HG02943 (cell line): Measurements from ENCODE around the gene WWOX.

Experiments used
- ATAC-seq: cut with Tn5 transposase; IDR thresholded peaks from one replicate; pipeline ENCODE4 v1.9.1; 2021; ENCODE audit warnings: mild to moderate bottlenecking, low read depth, moderate library complexity; ENCODE audit not compliant: unreplicated experiment

The WWOX gene

DNA sequence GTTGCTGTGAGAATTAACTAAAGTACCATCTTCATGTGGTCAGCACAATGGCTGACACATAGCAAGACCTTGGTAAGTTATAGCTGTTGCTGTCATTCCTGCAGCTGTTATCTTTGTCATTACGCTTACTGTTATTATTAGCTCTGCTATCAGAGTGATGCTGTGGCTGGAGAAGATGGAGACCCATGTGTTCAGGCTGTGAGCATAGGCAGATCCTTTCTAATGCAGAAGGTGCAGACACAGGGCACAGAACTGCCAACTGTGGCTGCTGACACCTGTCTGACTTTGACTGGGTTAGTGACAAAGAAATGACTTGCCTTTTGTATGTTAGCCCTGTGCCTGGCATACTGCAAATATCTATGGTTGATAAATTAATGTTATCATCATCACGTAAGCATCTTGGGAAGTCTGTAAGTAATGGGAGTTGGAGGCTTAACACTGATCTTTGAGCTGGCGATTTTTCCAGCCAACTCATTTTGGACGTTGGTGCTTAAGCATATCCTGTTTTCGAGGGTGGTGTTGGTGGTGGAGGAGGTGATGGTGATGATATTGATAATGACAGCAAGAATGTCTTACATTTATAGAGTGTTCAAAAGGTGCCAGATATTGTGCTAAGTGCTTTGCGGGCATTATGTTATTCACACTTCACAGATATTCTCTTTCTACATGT lies 695.3 kb downstream of the WWOX start:
- no peak for ATAC-seq

DNA sequence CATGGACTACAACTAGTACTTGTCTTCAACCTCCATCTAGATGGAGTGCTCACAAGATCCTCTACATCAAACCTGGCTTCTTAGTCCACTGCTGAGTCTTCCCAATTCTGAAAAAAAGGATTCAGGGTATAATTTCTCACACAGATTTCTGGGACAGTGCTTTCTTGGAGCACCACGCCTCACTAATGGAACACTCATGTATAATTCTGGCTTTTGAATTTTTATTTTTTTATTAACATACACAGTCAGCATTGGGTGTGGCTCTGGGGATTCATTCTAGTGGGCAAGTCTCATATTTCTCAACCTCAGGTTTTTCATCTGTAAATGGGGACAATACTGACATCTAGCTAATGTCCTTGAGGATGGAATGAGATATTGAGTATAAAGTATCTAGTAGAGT lies 696.0 kb downstream of the WWOX start:
- no peak for ATAC-seq

DNA sequence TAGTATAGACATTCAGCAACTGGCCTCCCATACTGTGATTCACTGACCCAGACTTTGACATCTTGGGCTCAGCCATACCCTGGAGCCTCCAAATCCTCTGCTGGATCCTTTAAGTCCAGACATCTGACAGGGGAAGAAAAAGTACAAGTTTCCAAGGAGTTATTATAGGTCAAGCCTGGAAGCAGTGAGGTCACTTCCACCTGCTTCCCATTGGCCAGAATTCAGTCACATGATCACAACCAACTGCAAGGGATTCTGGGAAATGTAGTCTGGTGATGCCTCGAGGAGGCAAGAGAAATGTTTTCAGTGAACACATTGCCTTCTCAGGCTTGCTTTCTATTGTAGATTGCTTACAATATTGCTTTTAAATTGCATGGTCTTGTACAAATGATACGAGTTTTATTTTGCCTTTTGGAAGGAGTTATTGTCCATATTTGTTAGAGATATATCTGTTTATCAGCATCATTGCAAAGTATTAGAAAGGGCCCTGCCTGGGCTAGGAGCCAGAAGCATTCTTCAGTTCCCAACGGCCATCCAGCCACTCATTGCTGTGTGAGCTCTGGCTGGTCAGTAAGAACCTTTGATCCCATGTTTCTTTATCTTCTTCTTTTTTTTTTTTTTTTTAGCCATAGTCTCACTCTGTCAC lies 696.9 kb downstream of the WWOX start:
- ATAC-seq = no peak

DNA sequence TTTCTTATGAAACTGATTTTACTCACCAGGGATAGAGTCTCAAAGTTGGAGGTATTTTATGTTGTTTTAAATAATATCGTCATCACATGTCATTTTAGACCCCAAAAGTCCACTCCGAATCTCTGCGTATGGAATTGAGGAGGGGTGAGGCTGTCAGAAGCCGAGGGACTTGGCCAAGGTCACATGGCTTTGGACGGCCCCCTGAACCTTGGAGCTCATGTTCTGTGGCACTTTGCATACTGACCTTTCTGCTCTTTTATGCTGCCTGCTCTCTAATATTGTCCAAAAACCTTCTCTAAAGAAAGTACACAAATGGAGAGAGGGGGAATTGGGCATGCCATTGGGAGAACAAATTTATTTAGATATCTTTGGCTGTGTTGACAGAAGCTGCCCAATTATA lies 700.0 kb downstream of the WWOX start:
- ATAC-seq = no peak

DNA sequence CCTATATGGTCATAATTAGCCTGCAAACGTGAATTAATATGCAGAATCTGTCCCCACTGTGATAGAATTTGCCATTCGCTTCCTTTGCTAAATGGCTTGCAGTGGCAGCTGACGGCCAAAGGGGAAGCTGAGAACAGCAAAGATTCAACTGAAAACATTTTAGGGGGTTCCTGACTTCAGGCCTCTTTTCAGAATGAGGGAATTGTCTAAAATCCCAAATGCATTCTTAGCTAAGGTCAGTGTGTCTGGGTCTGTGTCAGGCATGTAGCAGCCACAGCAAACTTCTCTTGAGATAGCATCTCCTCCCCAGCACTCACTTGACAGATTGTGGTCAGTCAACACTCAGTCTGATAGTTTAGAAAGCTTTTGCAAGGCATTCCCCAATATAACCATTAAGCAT lies 701.1 kb downstream of the WWOX start:
- no peak for ATAC-seq

DNA sequence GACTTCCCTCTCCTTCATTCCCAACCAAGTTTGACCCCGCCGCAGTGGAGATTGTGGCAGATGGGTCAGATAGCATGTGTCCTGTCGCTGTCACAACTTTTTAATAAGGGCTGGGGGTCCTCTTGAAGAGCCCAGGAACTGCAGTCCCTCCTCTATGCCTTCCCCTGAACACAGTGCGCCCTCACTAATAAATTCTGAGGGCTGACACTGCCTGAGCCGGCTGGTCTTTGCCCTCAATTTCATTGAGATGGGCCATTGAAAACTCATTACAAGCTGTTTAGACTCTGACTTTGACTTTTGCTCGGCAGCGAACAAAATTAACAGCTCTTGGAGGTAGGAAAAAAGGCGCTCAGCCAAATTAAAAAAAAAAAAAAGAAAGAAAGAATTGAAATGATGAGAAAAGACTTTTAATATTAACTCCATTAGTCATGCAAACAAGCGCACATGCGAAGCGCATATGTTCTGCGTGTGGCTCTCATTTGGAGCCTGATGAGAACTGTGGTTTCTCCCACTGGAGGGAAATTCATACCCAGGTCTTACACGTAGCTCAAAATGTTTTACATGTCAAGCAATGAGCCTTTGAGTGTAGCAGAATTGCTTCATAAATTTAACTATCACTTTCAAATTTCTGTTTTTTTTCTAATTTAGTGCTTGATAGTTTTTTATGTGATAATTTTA lies 704.7 kb downstream of the WWOX start:
- ATAC-seq = no peak

DNA sequence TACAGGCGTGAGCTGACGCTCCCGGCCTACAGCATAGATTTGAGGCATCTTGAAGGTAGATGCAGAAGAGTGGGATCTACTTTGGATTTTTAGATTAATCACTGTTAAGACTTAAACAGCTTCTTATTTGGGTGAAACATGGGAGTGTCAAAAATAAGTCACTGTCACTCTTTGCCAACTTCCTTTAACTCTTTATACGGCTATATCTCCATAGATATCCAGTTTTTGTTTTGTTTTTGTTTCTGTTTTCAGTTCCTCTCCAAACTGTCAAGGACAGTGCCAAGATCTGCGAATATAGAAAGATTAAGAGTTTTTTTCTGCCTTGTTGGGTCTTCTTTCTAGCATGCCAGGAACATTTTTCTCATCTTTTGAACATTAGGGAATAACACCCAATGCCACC lies 706.1 kb downstream of the WWOX start:
- ATAC-seq = no peak

DNA sequence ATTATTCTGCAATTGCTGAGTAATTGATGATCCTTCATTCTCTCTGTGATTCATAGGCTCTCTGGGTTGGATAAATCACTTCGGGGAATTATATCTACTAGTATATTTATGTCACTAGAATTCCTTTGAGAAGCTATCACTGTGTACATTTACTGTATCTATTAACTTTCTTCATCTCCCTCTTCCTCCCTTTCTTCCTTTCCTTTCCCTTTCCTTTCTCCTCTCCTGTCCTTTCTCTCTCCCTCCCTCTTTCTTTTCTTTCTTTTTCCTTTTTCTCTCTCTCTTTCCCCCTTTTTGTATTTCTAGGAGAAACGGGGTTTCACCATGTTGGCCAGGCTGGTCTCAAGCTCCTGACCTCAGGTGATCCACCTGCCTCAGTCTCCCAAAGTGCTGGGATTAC lies 711.8 kb downstream of the WWOX start:
- no peak for ATAC-seq

DNA sequence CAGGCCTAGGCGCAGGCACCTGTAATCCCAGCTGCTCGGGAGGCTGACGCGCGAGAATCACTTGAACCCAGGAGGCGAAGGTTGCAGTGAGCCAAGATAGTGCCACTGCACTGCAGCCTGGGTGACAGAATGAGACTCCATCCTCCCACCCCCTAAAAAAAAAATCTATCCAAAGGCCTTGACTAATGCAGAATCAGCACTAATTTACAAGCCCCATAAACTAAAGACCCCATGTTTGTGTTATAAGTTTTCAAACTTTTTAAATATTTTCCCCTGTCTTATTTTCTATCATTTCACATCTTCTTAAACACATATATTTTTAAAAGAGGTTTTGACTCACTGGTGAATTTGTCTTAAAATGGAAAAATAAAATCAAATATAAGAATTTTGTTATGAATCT lies 713.1 kb downstream of the WWOX start:
- no peak for ATAC-seq

DNA sequence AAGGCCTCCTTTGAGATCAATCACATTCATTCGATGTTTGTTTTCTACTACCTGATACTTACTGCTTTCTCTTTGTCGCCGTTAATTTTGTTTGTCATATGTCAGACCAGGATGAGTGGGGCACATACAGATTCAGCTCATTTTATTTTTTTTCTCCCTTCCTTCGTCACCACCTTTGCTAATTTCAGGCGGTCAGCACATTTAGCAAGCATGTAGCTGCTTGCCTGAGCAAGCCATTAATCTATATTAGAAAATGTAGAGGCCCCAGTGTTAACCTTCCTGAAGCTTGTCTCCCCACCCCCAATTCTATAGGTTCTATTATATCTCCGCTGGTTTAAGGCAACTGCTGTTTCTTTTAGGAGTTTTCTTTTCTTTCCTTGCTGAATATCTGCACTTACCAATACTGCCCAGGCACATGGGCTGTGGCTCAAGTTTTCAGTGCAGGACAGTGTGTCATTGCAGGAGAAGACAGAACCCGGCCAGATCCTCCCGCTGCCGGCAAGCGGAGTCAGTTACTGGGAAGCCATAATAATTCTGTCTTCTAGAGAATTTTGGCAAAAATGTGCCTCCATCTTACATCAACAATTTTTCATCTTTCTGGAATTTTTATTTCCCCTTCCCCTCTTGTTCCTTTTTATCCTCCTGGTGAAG lies 714.3 kb downstream of the WWOX start:
- ATAC-seq = no peak

DNA sequence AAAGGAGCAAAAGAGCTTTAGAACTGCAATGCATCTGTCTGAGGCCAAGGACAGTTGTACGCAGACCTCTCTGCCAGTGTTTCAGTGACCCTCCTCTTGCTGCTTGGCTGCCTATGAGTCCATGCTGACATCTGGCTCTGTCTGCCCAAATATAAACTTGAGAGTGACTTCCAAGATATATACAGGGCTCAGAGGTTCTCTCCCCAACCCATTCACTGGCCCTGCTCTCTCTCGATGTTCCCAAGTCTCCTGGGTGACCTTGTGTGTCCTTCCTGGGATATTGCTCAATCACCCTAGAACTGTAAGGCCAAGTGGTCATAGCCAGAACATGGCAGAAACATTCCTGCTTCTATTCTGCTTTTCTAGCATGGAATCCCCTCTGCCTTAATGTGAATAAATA lies 716.3 kb downstream of the WWOX start:
- ATAC-seq = no peak

DNA sequence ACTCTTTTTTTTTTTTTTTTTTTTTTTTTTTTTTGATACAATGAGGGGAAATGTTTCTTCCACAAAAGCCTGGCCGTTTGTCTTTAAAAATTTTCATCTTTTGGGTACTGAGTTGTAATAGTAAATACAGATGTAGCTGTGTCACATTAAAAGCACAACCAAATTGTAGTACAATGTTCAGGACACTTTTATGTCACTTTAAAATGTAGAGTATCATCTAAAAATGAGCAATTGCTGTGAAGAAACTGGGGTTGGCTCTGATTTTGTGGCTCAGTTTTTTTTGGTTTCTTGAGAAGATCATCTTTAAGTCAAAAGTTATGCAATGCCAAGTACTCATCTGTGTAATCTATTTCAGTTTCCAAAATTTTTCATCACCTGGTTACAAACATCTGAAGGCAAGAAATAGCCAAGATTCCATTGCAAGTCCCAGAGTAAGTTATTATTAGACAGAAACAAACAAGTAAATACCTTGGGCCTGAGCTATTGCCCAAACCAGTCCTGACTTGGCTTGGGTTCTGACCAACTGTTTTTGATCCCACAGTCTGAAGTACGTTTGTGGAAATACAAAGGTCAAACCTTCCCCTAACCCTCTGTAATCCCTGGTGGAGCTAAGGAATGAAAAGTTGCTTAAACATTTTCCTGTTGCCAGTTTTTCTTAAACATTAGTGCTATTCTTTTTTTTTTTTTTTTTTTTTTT lies 717.2 kb downstream of the WWOX start:
- ATAC-seq = no peak

DNA sequence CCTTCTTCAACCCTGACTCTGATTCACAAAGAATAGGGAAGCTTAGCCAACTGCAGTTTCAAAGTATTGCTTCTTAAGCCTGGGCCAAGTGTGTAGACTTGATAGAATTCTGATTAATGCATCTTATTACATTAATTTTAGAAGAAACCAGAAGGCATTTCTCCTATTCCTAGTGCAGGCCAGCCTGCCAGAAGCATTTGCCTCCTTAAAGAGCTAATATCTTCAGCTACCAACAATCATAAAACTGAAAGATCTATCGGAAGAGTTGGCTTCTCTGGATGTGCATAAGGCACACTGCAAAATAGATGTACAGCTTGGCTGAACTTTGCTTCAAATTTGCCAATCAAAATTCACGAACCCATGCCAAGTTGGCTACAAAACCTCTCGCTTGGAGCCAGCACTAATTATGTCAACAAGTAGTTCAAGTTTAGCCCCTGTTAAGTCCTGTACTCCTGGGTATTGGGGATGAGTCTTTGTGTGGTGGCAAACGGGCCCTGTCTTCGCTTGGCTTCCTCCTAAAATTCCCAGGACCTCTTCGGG lies 717.8 kb downstream of the WWOX start:
- no peak for ATAC-seq

DNA sequence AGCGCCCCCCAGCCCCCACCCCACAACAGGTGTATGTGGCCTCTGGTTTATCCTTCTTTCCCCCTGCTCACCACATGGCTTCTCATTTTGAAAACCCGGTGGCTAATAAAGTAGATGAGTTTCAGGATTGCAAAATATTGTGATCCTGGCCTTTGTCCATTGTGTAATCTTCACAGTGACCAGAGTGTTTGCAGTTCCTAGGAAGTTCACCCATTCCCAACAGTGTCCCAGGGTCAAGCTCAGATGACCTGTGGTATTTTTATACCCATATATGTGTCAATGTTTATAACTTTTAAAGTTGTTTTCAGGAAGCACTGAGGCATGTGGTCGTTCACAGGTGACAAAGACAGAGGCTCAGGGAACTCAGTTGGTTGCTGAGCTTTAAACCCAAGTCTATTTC lies 721.9 kb downstream of the WWOX start:
- no peak for ATAC-seq

DNA sequence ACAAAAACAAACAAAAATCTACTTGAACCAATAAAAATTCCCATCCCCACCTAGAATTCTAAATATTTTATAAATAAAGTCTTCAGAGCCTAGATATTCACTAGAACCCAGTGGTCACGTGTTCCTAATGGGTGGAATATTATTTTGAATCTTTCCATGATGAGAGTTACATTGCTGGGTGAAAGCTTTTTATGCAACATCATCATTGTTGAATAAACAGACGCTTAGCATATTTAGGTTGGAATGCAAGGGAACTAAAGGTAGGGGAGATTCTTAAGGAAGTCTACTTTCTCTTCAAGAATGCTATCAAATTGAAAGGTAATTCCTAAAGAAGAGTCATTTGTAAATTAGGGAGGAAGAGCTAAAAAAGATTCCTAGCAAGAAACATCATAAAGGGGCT lies 723.1 kb downstream of the WWOX start:
- ATAC-seq = no peak

DNA sequence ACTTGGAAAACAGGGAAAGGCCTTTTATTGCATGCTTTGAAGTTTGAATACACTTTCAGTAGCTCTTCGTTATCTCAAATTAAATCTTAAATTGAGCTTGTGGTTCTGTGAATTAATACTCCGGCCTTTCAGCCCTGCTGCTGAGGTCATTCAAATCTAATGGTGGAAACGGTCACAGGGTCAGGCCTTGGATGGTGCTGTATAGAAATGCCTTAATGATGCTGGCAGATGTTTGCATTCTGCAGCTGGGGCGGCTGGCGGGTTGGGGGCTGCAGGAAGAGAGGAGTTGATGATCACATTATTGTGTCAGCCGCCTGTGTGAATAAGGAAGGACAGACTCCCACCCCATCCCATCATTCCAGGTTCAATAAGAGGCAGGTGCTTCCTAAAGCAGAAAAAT lies 723.6 kb downstream of the WWOX start:
- ATAC-seq = no peak

DNA sequence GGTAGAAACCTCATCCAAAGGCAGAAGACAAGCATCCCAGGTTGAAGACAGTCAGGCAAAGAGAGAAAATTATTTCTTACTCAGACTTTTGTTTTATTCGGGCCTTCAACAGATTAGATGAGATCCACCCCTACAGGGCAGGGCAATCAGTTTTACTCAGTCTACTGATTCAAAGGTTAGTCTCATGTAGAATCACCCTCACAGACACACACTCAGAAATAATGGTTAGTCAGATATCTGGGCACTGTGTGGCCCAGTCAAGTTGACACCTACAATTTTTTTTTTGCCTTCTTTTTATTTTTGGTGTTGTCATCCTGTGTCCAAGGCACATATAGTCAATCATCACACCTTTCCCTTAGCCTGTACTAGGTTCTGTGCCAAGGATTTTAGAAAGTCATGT lies 729.8 kb downstream of the WWOX start:
- ATAC-seq = no peak

DNA sequence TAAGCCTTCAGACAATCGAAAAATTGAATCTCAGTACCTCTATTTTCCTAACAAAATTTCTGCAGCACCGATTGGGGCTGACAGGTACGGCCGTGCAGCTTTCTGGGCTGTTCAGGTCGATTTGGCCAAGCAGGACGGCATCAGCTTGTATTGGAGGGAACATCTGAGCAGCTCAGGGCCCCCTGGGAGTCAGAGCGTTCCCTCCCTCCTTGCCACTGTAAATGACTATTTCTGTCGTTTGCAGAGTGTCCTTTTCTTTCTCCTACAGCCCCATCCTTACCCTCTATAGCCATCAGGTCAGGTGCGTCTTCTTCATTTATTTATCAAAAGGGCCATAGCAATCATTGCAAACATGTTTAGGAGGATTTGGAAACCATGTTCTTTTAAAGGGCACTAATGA lies 731.1 kb downstream of the WWOX start:
- ATAC-seq = no peak

DNA sequence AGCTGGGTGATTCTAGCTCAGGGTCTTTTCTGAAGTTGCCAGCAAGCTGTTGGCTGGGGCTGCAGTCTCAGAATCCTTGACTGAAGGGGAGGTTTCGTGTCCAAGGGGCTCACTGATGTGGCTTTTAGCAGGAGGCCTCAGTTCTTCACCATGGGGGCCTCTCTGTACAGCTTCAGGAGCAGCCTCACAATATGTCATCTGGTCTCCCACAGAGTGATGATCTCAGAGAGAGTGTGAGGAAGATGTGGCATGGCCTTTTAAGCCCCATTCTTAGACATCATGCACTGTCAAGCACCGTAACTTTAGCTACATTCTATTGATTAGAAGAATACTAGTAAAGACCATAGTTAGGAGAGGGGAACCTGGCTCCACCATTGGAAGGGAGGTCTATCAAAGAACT lies 732.6 kb downstream of the WWOX start:
- no peak for ATAC-seq

DNA sequence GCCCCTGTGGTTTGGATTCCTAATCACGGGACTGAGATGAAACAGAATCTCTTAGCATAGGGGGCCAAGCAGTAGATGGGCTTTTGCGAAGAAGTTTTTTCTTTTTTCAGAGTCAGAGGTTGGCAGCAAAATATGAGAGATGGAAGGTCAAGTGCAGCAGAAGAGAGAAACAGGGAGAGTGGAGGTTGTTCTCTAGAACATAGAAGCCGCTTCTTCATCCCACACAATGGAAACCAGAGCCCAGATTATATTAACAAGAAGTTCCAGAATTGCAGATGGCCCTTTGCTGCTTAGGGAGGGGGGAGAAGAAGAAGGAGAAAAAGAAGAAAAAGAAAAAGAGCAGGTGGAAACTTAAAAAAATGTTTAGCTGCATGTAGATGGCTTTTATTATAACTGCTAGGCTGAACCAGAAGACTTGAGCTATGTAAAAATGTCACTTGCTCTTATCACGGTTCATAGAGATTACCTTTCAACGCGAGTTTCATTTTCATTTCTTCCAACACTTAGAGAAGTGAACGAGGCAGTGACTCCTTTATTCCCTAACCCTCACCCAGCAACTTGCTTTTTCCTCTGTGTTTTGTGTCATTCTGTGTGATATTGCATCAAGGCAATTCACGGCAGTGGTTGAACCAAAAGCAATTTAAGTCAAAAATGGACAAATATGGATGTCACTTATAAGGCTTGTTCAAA lies 737.5 kb downstream of the WWOX start:
- ATAC-seq = no peak
